Tibial nerve (tissue), 4 donors: ENCODE results near the gene TMC3.

Experiments
- EP300 ChIP-seq, 2 donors: sonication (generic); formaldehyde crosslinking; IDR thresholded peaks; one replicate each; pipeline ENCODE4 v1.6.1; 2017; ENCODE audit warnings: antibody characterized with exemption in 2 of 2, mild to moderate bottlenecking in 1 of 2
- POLR2A ChIP-seq, 2 donors: fragments of 450-650 bp; IDR thresholded peaks; one replicate each; pipeline ENCODE4 v1.6.1; 2017; ENCODE audit warnings: antibody characterized with exemption in 2 of 2, mild to moderate bottlenecking in 2 of 2, moderate library complexity in 2 of 2
- TF ChIP-seq, protein P1 (sequence below), 5 experiments: fragments of 200-600 bp in 3 of 5; fragments of 450-650 bp in 2 of 5; sonication (generic) in 3 of 5; IDR thresholded peaks; one replicate each; pipeline ENCODE4 v1.5.1; 2016 to 2019; ENCODE audit warnings: antibody characterized with exemption in 5 of 5, mild to moderate bottlenecking in 3 of 5, moderate library complexity in 2 of 5

DNA sequence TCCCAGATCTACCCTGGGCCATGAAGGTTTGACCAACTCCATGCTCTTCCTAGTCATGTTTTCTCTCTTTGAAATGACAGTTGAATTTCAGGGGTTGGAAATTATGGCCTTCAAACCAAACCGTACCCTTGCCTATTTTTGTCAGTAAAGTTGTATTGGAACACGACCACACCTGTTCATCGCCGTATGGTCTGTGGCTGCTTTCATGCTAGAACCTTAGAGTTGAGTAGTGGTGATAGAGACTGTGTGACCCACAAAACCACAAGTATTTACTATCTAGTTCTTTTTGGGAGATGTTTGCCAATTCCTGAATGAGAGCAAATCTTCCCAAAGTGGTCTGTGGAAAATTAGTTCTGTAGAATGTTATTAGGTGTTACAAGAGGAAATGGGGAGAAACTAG is 26.1 kb downstream of the TMC3 start:
- TF ChIP-seq, protein P1, sequence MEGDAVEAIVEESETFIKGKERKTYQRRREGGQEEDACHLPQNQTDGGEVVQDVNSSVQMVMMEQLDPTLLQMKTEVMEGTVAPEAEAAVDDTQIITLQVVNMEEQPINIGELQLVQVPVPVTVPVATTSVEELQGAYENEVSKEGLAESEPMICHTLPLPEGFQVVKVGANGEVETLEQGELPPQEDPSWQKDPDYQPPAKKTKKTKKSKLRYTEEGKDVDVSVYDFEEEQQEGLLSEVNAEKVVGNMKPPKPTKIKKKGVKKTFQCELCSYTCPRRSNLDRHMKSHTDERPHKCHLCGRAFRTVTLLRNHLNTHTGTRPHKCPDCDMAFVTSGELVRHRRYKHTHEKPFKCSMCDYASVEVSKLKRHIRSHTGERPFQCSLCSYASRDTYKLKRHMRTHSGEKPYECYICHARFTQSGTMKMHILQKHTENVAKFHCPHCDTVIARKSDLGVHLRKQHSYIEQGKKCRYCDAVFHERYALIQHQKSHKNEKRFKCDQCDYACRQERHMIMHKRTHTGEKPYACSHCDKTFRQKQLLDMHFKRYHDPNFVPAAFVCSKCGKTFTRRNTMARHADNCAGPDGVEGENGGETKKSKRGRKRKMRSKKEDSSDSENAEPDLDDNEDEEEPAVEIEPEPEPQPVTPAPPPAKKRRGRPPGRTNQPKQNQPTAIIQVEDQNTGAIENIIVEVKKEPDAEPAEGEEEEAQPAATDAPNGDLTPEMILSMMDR (IDR thresholded peaks at IDR 0.05), result no peak
- TF ChIP-seq POLR2A (IDR thresholded peaks at IDR 0.05), result no peak
- TF ChIP-seq EP300 (IDR thresholded peaks at IDR 0.05), result no peak
